HUES48 (cell line): Measurements from ENCODE around the gene FAM98C.
A peak's percentile ranks its signal among the peaks of the same experiment; 100 is the strongest.

ENCODE experiments used
- H3K27ac ChIP-seq: one replicate; pipeline ENCODE4 v1.7.0; 2013; ENCODE audit warnings: low read depth, low read length, inconsistent platforms
- H3K27me3 ChIP-seq: 2 replicates; pipeline ENCODE4 v1.6.1; 2013; ENCODE audit warnings: mild to moderate bottlenecking, low read length; ENCODE audit not compliant: control insufficient read depth, insufficient read depth
- H3K36me3 ChIP-seq: 2 replicates; pipeline ENCODE4 v1.6.1; 2013; ENCODE audit warnings: low read length; ENCODE audit not compliant: control insufficient read depth, insufficient read depth
- H3K4me1 ChIP-seq: 2 replicates; pipeline ENCODE4 v1.6.1; 2013; ENCODE audit warnings: mild to moderate bottlenecking, low read length; ENCODE audit not compliant: control insufficient read depth, insufficient read depth
- H3K4me3 ChIP-seq: 2 replicates; pipeline ENCODE4 v1.5.1; 2013; ENCODE audit warnings: mild to moderate bottlenecking, low read depth, low read length
- H3K9ac ChIP-seq: 2 replicates; pipeline ENCODE4 v1.6.1; 2013; ENCODE audit warnings: mild to moderate bottlenecking, low read depth, low read length, moderate library complexity
- H3K9me3 ChIP-seq: 2 replicates; pipeline ENCODE4 v1.6.1; 2013; ENCODE audit warnings: low read length; ENCODE audit not compliant: control insufficient read depth, insufficient read depth

Gene FAM98C

DNA sequence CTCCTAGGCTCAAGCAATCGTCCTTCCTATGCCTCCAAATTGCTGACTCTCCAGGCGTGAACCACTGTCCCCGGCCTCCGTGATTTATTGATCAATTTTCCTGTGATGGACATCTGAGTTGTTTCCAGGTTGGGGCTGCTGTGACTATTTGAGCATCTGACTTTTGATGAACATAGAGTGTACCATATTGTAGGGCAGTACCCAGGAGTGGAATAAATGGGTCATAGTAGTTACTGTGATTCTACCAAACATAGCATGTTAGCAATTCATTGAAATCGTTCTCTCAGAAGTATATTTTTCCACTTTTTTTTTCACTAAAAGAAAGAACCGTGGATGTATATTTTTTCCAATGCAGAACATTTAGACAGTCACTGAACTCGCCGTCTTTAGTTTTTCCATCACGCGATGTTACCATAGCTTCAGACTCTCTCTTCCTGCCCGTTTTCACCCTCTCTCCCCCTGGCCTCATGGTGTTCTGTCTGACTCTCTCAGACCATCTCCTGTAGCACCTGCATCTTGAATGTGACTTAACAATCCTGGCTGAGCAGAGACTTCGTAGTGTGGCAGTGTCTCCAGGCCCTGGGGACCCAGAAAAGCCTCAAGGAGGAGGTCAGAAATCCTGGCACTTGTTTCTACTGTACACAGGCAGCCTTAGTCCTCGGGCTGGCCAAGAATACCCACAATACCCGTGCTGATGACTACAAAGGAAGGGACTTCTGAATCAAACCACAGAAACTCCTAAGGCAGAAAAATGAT, 26.3 kb downstream of the FAM98C start:
- Histone ChIP-seq H3K9me3 (no peaks in the 10 kb centered on the region), H3K4me3 (no peak overlapping the region), H3K9ac (no peak overlapping the region), H3K27ac (no peak overlapping the region), H3K27me3 (no peaks in the 10 kb centered on the region), H3K4me1 (peaks cover 17% of the 10 kb centered on the region), H3K36me3 (no peaks in the 10 kb centered on the region)

DNA sequence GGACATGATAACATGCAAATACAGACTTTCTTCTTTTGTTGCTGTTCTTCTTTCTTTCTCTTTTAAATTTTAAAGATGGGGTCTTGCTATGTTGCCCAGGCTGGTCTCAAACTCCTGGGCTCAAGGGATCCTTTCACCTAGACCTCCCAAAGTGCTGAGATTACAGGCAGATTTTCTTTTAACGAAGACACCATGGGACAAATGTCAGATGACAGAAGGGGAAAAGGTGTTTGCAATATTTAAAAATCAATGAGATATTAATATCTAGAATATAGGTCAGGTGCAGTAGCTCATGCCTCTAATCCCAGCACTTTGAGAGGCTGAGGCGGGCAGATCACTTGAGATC, 26.9 kb downstream of the FAM98C start:
- H3K4me1 ChIP-seq, result peaks cover 20% of the 10 kb centered on the region
- H3K27ac ChIP-seq, result no peak overlapping the region
- no peaks in the 10 kb centered on the region for H3K36me3 ChIP-seq
- H3K9me3 ChIP-seq, result no peaks in the 10 kb centered on the region
- H3K27me3 ChIP-seq, result no peaks in the 10 kb centered on the region
- no peak overlapping the region for H3K9ac ChIP-seq
- no peak overlapping the region for H3K4me3 ChIP-seq

DNA sequence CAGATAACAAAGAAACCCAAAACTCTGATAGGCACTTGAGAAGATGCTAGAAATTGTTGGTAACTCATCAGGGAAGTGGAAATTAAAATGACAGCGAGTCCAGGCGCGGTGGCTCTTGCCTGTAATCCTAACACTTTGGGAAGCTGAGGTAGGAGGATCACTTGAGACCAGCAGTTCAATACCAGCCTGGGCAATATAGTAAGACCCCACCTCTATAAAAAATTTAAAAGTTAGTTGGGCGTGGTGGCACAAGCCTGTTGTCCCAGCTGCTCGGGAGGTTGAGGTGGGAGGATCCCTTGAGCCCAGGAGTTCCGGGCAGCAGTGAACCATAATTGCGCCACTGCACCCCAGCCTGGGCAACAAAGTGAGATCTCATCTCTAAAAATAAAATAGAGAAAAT, 28.0 kb downstream of the FAM98C start:
- Histone ChIP-seq H3K9me3 (no peaks in the 10 kb centered on the region), H3K4me1 (peaks cover 18% of the 10 kb centered on the region), H3K4me3 (no peak overlapping the region), H3K9ac (no peak overlapping the region), H3K27me3 (no peaks in the 10 kb centered on the region), H3K27ac (no peak overlapping the region), H3K36me3 (no peaks in the 10 kb centered on the region)

DNA sequence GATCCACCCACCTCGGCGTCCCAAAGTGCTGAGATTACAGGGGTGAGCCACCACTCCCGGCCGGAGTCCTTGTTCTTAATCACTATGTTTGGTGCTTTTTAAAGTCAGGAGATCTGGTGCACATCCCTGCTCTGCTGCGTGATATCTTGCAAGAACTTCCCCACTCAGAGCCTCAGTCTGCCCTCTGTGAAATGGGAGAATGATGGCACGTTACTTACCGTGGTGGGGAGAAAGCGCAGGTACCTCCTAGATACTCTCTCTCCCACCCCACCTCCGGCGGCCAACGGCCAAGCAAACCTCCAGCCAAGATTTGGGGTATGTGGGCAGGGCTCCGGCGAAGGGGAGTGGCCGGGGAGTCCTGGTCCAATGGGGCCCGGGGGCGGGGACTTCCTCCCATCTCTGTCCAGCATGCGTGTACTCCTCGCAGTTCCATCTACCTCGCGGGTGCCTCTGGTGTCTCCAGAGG, 30.4 kb downstream of the FAM98C start, which contains the start of gene RYR1:
RYR1 (plus strand) TSS at position 424 of the 466 bp plus-strand sequence. CDS start 139 bp downstream, outside the sequence.
- Histone ChIP-seq H3K27me3 (no peaks in the 10 kb centered on the region), H3K4me1 (peaks cover 12% of the 10 kb centered on the region), H3K27ac (peak within 1 kb of the TSS; percentile 81), H3K36me3 (0 out of 2 replicates have a peak, but pooled peaks cover 5% of the 10 kb centered on the region), H3K9me3 (no peaks in the 10 kb centered on the region), H3K4me3 (peak within 1 kb of the TSS; percentile 65), H3K9ac (0 out of 2 replicates have a peak within 1 kb of the TSS, but pooled peaks have one; percentile 1)

GRCh38 chr19:38434549-38435051, 31.7 kb downstream of the FAM98C start:
- Histone ChIP-seq H3K4me1 (peaks cover 12% of the 10 kb centered on the region), H3K9ac (peak overlapping the region; percentile 57; the same call in 1 of the 2 replicates), H3K27me3 (no peaks in the 10 kb centered on the region), H3K9me3 (no peaks in the 10 kb centered on the region), H3K36me3 (0 out of 2 replicates have a peak, but pooled peaks cover 5% of the 10 kb centered on the region), H3K27ac (peak overlapping the region; percentile 81), H3K4me3 (peak overlapping the region; percentile 65)

DNA sequence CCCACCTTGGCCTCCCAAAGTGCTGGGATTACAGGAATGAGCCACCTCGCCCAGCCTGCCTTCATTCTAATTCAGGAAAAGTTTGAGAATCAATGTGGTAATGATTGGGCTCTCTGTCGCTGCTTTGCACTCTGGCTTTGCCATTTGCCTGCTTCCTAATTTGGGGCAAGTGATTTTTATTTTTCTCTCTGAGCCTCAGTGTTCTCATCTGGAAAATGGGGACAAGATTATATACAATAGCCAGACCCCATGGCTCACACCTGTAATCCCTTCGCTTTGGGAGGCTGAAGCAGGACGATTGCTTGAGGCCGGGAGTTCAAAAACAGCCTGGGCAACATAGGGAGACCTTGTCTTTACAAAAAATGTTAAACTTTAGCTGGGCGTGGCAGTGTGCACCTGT, 34.4 kb downstream of the FAM98C start:
- H3K9ac ChIP-seq, result no peak overlapping the region
- 0 out of 2 replicates have a peak, but pooled peaks cover 5% of the 10 kb centered on the region for H3K36me3 ChIP-seq
- peaks cover 12% of the 10 kb centered on the region for H3K4me1 ChIP-seq
- H3K27me3 ChIP-seq, result no peaks in the 10 kb centered on the region
- H3K9me3 ChIP-seq, result no peaks in the 10 kb centered on the region
- H3K27ac ChIP-seq, result no peak overlapping the region
- H3K4me3 ChIP-seq, result no peak overlapping the region

- H3K36me3 ChIP-seq, result 0 out of 2 replicates have a peak, but pooled peaks cover 10% of the 10 kb centered on the region
Observed at GRCh38 chr19:38437917-38438316, 35.0 kb downstream of the FAM98C start.

GRCh38 chr19:38440592-38440991, 37.7 kb downstream of the FAM98C start:
- peaks cover 28% of the 10 kb centered on the region for H3K36me3 ChIP-seq
- no peaks in the 10 kb centered on the region for H3K4me1 ChIP-seq
- H3K4me3 ChIP-seq, result no peak overlapping the region
- no peak overlapping the region for H3K27ac ChIP-seq
- H3K9me3 ChIP-seq, result no peaks in the 10 kb centered on the region
- H3K27me3 ChIP-seq, result no peaks in the 10 kb centered on the region
- no peak overlapping the region for H3K9ac ChIP-seq

More at GRCh38 chr19:38437917-38438316, 35.0 kb downstream of the FAM98C start:
- H3K9me3 ChIP-seq, result no peaks in the 10 kb centered on the region
- no peaks in the 10 kb centered on the region for H3K27me3 ChIP-seq
- peaks cover 12% of the 10 kb centered on the region for H3K4me1 ChIP-seq
- H3K9ac ChIP-seq, result no peak overlapping the region
- no peak overlapping the region for H3K4me3 ChIP-seq
- H3K27ac ChIP-seq, result no peak overlapping the region

GRCh38 chr19:38441657-38442348, 38.9 kb downstream of the FAM98C start:
- no peak overlapping the region for H3K4me3 ChIP-seq
- peaks cover 38% of the 10 kb centered on the region for H3K36me3 ChIP-seq
- no peaks in the 10 kb centered on the region for H3K4me1 ChIP-seq
- H3K27me3 ChIP-seq, result no peaks in the 10 kb centered on the region
- 0 out of 2 replicates have a peak overlapping the region, but pooled peaks have one; percentile 12 for H3K9ac ChIP-seq
- no peak overlapping the region for H3K27ac ChIP-seq
- no peaks in the 10 kb centered on the region for H3K9me3 ChIP-seq

DNA sequence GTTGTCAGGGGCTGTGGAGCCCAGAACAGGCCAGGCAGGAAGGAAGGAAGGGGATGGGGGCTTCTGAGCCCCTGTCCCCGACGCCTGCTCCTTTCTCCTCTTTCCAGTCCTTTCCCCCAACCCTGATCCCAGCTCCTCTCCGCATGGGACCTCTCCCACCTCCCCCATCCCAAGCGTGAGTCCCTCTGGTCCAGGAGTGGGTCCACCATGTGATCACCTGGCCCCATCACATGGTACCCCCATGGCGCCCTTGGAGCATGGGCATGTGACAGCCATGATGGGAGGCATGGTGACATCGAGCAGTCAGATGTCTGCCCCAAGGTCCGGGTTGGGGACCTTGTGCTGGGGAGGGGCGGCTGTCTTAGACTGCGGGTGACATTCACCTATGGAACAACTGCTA, 39.8 kb downstream of the FAM98C start:
- no peaks in the 10 kb centered on the region for H3K4me1 ChIP-seq
- H3K36me3 ChIP-seq, result peaks cover 36% of the 10 kb centered on the region
- H3K9ac ChIP-seq, result no peak overlapping the region
- no peaks in the 10 kb centered on the region for H3K27me3 ChIP-seq
- H3K27ac ChIP-seq, result no peak overlapping the region
- no peak overlapping the region for H3K4me3 ChIP-seq
- H3K9me3 ChIP-seq, result no peaks in the 10 kb centered on the region
